Activated naive CD8-positive, alpha-beta T cell treated with anti-CD3 and anti-CD28 coated beads, Interleukin-2, amount 50 U/mL, for 16 hours (primary cell): ENCODE results near the gene ACADVL.
"Not testable (repeated sequence)": the region's sequence is repeated elsewhere in the genome, so short reads cannot be mapped to it uniquely, and the experiment has no call there.

ENCODE experiments used
- DNase-seq: peaks from one replicate; pipeline ENCODE4 v3.0.0-alpha.2; 2020; ENCODE audit warnings: low read depth, low spot score

ACADVL gene

DNA sequence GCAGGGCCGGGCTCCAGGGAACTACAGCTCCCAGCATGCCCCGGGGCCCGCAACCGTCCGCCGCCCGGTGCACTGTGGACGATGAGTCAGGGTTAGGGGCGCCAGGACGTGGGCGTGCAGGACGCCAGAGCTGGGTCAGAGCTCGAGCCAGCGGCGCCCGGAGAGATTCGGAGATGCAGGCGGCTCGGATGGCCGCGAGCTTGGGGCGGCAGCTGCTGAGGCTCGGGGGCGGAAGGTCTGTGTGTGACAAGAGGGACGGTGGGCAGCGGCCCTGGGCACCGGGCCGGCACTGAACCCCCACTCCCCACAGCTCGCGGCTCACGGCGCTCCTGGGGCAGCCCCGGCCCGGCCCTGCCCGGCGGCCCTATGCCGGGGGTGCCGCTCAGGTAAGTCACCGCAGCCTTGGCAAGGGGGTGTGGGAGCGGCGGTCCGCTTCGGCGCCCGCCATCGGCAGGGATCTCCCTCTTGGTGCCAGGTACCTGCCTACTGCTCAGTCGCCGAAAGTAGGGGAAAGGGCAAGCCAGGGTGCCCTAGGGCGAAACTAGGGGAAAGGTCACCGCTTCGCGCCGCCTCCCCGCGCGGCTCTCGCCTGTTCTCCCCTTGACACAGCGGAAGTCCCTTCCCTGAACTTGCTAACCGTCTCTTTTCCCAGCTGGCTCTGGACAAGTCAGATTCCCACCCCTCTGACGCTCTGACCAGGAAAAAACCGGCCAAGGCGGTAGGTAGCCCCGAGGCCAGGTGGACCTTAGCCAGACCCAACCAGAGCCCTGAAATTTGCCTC is at the start of gene ACADVL, which contains the start of gene DLG4:
TSS of gene ACADVL (plus strand) at position 127 of the 781 bp plus-strand sequence. CDS start at position 174, 47 bp downstream.
TSS of gene DLG4 (minus strand) at position 25 of the 781 bp plus-strand sequence.
- DNase-seq: peak; percentile 54

DNA sequence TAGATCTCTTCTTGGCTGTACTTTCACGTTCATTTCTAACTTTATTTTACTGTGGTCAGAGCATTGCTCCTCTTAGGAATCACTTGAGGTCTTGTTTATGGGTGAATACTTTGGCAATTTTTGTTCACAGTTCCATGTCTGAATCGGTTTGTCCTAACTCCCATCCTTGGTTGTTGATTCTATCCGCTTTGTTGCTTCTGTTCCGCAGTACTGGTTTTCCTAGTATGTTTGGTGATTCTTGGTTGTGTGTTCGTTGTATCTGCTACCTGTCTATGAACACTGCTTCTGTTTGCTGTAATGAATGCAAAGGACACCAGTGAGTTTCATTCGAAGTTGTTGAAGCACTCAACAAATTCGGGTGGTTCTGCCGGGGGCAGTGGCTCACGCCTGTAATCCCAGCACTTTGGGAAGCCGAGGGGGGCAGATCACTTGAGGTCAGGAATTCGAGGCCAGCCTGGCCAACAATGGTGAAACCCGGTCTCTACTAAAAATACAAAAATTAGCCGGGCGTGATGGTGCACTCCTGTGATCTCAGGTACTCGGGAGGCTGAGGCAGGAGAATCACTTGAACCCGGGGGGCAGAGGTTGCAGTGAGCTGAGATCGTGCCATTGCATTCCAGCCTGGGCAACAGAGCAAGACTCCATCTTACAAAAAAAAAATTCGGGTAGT is 47.1 kb upstream of the ACADVL start:
- DNase-seq: not testable (repeated sequence)

DNA sequence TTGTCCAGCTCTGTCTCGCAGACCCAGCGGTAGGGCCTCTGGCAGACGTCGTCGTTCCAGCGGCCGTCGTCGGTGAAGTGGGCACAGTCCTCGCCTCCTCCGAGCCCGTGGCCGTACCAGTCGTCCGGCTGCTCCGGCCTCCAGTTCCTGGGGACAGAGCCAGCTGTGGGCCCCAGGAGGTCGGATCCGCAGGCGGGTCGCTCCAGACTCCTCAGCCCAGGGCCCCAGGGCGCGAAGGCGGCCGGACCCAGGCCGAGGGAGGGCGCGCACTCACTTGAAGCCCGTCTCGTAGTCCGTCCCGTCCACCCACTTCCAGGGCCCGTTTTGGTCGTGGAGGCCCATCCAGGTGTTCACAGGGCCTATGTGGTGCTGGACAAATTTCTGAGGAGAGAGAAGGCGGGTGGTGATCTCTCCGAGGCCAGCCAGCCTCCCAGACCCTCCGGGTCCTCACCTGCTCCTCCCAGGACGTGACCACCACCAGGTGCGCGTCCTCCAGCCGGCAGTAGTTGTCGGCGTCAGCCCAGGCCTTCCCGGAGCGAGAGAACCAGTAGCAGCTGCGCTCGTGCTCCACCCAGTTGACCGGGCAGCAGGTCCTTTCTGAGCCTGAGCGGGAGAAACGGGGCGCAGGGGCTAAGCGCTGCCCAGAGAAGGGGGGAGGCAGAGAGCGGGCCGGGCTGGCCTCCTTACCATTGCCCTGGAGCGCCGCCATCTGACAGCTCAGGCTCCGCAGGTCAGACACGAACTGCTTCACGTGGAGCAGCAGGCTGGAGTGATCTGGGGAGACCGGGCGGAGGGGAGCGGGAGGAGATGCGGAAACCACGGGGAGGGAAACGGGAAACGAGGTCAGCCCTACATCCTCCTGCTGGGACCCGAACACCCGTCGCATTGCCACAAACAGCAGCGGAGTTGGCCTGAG is 45.8 kb upstream of the ACADVL start:
- DNase-seq: no peak

DNA sequence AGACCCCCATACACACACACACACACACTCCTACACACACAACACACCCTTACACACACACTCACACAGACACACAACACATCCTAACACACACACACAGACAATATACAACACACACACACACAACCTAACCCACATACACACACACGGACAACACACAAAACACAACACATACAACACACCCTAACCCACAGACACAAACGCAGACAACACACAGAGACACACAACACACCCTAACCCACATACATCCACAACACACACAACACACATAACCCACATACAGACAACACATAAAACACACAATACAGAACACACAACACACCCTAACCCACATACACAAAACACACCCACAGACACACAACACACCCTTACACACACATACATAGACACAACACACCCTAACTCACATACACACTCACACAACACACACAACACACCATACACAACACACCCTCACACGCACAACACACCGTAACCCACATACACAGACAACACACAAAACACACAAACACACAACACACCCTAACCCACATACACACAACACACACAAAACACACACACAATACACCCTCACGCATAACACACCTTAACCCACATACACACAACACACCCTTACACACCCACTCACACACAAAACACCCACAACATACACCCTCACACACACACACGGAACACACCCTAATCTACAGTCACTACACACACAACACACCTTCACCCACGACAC is 45.0 kb upstream of the ACADVL start:
- DNase-seq: no peak

DNA sequence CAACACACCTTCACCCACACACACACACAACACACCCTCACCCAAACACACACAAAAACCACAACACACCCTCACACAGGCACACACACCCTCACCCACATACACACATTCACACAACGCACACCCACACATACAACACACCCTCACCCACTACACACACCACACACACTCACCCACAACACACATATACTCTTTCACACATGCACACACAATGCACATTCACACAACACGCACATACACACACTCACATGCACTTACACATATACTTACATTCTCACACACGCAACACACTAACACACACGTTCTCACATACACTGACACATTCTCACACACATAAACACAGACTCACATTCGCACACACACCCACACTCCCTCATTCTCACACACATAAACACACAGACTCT is 44.4 kb upstream of the ACADVL start:
- no peak for DNase-seq

DNA sequence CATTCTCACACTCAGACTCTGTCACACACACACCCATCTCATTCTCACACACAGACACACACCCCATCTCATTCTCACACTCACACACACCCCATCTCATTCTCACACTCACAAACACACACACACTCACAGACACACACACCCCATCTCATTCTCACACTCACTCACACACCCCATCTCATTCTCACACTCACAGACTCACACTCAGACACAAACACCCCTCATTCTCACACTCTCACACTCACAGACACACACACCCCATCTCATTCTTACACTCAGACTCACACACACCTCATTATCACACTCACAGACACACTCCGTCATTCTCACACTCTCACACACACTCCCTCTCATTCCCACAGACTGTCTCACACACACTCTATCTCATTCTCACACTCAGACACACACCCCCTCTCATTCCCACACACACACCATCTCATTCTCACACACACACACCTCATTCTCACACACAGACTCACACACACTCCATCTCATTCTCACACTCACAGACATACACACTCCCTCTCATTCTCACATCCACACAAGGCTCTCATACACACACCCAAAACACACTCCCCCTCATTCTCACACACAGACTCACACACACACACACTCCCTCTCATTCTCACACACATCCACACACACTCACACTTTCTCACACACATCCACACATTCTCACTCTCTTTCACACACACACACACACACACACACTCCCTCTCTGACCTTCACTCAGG is 43.5 kb upstream of the ACADVL start:
- no peak for DNase-seq

DNA sequence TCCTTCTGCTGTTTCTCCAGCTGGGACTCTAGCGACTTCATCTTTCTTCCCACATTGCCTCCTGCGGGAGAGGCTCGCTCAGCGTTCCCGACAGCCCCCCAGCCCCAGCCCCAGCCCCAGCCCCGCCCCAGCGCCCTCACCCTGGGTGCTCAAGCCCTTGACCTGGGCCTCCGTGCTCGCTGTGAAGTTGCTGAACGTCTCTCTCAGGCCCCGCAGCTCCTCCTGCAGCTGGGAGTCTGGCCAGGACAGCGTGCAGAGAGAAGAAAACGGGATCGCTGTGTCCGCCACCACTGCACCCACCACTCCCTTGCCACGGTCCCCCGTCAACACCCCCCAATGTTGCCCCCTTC is 42.9 kb upstream of the ACADVL start:
- no peak for DNase-seq

DNA sequence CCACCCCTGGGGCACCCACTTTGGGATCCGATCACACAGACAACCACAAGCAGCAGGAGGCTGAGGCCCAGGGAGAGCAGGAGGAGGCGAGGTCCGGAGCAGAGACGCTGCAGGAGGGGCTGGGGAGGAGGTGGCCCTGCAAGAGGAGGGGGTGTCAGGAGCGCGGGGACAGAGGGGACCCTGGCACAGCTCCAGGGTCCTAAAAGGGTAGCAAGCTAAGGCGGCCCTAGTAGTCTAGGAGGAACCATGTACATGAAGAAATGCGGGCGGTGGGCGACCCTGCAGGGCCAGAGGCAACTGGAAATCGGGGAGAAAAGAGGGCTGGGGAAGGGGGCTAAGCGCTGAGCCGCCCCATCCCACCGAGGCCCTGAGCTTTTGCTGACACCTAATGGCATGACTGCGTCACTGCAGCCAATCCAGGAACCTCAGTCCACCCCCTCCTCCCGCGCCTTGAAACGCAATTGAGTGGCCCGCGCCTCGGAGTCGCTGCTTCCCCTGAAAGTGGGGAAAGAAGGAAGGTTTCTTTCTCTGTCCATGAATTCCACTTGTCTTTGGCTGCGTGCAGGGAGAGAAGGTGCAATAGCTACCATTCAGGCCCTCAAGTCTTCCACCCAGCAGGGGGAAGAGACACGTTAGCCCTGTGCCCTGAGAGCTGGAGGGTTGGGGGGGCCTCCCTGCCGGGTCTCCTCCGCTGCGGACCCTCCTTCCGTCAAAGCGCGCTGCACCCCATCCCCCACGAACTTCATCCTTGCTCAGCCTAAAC is 42.4 kb upstream of the ACADVL start:
- DNase-seq: peak; percentile 27

DNA sequence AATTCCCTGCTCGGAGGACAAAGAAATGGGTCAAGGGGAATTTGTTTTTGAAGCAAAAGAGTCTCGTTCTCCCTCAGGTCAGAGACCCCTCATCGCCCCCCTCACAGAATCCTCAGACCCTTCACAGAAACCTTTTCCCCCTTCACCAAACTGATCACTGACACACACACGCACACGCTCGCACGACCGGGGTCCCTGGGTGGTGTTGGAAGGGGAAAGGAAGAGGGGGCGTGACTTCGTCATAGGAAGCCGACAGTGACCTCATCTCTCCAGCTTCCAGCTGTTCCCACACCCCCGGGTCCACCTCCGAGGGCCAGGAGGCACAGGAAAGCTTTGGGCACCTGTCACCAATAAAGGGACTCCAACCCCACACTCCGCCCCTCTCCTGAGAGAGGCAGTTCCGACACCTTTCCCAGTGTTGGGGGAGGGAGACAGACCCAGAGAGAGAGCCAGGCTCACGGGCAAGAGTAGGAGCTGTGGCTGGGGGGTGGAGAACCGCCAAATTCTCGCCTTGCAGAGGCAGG is 41.7 kb upstream of the ACADVL start:
- no peak for DNase-seq

DNA sequence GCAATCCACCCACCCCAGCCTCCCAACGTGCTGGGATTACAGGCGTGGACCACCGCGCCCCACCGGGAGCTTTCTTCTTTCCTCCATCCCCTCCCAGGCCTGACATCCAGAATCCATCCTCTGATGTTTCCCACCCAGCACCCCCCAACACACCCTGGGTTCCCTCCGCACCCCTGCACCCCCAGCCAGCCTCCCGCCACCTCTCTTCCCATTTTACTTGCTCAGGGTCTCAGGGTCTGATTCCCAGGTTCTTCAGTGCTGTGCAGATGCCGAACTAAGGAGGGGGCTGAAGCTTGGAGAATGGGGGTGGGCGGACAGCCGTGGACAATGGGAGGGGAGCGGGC is 40.8 kb upstream of the ACADVL start:
- DNase-seq: no peak

DNA sequence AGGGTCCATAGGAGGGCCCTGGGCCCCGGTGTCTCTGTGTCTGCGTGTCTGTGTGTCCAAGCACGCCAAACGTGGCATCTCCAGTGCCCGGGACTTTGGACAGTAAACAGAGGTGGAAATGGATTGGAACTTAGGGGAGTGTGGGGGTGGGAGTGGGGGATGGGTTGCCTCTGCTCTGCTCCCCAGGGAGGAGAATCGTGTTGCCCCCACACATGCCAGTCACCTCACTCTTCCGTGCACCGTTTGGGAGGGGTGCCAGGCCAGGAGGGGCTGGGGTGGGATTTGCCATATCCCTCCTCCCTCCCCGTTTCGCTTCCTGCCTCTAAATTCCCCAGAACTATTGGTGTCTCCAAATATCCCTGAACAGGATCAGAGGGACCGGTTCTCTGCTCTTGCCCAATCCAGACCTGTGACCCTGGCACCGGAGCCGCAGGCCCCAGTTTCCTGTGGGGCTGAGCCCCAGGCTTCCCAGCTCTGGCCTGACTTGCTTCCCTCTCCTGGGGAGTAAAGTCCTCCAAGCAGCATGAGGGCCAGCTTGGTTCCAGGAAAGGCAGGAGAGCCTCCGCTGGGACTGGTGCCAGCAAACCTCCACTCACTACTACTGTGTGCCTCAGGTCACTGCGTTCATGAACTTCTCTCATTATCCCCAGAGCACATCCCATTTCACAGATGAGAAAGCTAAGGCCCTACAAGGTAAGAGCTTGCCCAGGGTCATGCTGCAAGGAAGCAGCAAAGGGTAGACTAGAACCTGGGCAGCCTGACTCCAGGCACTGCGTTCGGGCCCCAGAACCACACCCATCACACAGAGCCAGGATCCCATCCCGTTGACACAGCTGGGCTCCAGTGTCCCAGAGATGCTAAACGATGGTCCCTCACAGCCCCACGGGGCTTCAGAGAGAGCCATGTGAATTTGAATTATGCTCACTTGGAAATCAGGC is 40.2 kb upstream of the ACADVL start, which contains the start of gene ASGR1:
TSS of gene ASGR1 (minus strand) at position 54 of the 938 bp plus-strand sequence. CDS start 807 bp downstream, outside the sequence.
- DNase-seq: no peak

DNA sequence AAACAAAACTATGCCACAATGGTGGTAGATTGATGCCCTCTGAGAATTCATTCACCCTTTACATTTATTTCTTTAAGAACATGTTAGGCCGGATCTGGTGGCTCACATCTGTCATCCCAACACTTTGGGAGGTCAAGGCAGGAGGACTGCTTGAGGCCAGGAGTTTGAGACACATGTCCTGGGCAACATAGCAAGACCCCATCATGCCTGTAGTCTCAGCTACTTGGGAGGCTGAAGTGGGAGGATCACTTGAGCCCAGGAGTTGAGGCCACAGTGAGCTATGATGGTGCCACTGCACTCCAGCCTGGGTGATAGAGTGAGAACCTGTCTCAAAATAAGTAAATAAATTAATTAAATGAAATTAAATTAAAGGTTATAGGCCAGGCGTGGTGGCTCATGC is 37.6 kb upstream of the ACADVL start:
- not testable (repeated sequence) for DNase-seq

DNA sequence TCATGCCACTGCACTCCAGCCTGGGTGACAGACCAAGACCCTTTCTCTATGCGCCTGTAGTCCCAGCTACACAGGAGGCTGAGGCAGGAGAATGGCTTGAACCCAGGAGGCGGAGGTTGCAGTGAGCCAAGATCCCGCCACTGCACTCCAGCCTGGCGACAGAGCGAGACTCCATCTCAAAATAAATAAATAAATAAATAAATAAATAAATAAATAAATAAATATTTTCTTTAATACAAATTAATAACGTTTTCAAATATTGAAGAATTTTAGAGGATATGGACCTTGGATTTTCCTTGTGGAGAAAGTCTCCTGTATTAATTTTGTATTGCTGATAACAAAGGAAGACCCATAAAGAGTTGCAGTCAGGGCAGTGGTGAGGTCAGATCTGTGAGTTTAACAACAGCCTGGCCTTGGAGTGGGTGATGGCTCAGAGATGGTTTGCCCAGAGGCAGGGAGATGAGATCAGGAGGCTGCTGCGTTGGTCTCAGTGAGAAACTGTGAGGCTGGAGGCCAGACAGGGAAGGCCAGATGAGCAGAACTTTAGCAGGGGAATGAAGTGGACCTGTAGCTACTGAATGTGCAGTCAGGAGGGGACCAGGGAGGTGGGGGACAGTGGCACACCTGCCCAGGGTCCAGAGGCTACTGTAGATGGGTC is 36.2 kb upstream of the ACADVL start:
- no peak for DNase-seq

DNA sequence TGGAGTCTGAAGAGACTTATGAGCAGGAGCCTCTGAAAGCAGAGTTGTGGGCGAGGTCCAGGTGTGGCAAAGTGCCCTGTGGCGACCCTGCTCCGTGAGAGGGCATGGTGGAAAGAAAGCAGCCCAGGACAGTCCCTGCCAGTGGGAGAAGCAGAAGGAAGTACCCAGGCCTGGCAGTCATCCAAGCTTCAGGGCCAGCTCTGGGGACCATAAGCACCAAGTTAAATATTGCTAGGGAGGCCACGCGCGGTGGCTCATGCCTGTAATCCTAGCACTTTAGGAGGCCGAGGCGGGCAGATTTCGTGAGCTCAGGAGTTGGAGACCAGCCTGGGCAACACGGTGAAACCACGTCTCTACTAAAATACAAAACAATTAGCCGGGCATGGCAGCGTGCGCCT is 35.6 kb upstream of the ACADVL start:
- DNase-seq: no peak

DNA sequence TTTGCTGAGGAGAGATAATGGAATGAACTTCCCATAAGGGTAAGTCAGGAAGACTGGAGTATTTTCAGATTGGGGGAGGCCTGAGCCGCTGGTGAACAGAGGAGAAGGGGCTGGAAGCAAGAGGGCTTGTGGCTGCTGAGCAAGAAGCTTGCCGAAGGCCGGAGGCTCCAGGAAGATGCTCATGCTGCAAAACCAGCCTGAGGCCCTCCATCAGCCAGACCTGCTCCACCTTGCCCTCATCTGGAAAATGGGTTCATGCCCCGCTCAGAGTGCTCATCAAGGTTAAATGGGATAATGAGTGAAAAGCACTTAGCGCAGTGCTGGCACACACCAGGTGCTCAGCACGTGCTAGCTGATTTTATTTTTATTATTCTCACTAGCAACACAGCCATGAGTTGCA is 35.1 kb upstream of the ACADVL start:
- no peak for DNase-seq

DNA sequence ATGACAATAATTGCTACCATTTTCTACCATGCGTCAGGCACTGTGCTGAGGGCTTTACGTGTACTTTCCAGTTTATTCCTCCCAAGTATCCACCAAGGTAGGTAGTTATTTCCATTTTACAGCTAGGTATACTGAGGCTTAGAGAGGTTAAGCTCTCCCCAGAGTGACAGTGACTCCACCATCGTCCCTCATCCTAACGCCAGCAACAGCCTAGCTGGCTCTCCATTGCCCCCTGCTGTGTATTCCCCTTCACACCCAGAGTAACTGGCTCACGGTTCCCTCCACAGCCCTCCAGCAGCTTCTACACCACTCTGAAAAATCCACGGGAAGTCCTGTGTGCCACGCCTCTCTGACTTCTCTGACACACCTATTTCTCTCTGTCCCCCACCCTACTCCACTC is 33.5 kb upstream of the ACADVL start:
- DNase-seq: no peak

DNA sequence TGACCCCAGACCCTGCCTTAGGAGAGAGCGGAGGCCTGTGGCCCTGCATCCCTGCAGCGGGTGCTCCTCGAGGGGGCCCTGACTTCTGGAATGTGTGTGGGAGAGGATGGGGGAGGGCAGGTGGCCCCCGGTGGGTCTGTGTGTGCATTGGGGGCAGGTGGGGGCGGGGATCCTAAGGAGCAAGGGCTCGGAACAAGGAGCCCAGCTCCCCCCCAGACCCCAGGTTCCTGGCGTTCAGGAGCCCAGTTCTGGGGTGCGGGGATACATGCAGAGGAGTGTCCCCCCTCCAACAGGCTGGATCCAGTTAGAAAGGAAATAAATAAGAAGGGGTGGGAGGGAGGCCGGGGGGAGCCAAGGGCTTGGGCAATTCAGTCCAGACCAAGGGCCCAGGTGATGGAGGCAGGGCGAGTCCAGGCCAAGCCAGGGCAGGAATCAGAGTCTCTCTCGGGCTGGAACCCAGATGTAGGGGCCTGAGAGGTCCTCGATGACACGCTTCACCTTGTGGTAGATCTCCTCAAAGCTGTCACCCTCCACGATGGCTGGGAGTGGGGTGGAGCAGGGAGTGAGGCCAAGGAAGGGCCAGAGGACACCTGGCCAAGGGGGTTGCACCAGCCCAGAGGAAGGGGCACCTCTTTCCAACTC is 29.3 kb upstream of the ACADVL start:
- DNase-seq: no peak

DNA sequence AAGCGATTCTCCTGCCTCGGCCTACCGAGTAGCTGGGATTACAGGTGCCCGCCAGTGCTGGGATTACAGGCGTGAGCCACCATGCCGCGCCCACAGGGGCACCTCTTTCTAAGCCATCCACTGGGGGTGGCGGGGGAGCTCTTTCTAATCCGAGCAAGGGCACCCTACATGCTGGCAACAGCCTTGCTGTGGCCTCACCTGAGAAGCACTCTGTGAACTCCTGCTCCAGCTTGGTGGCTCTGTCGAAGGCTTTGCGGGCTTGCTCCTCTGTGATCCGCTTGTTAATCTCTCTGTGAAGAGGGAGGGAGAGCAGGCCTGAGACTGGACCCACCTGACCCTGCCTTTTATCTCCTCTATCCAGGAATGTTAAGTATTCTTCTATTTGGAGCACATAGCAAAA is 28.7 kb upstream of the ACADVL start:
- no peak for DNase-seq
